Fibroblast of lung (primary cell): ENCODE measurements around the gene DIS3L2.

Source experiments
- EZH2 ChIP-seq: IDR thresholded peaks from 2 replicates; pipeline ENCODE4 v1.5.1; 2012; ENCODE audit warnings: low read length, control low read depth, mild to moderate bottlenecking; ENCODE audit errors: missing control alignments
- TF ChIP-seq, protein P1 (sequence below), 2 donors: IDR thresholded peaks in 1 of 2; conservative IDR thresholded peaks in 1 of 2; 1 replicate in 1 of 2; 2 replicates in 1 of 2; pipeline ENCODE4 v1.5.1; 2011 to 2012; ENCODE audit warnings: low read length in 2 of 2, control low read depth in 1 of 2, inconsistent platforms in 1 of 2, low read depth in 1 of 2, mild to moderate bottlenecking in 1 of 2

DNA sequence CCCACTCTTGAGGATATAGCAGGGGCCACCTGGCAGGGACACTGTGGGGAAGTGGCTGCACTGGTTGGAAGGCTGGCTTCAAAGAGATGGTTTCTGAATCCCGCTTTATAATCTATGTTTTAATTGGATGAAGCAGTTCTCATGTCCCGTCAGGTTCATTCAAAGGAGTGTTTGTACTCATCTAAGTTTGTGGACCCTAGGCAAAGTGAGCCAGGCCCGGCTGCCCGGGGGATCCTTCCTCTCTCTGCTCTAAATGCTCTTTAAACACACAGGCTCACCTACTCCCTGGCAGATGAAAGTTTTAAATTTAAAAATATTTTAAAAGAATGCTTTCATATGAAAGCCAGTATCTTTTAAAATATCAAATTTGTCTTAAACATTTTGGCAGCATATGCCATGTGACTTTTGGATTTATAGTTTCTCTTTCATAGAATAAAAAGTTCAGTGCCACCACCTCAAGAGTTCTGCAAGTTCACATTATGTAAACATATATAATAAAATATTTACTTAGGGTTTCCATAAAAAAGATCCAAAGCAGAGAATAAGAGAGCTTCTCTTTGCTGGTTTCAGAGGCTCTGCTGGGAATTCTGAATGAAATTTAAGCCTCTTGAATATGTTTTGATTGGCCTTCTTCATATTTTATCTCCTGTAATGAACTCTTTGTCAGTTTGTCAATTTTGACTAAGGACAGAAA, 273.6 kb downstream of the DIS3L2 start:
- TF ChIP-seq, protein P1, sequence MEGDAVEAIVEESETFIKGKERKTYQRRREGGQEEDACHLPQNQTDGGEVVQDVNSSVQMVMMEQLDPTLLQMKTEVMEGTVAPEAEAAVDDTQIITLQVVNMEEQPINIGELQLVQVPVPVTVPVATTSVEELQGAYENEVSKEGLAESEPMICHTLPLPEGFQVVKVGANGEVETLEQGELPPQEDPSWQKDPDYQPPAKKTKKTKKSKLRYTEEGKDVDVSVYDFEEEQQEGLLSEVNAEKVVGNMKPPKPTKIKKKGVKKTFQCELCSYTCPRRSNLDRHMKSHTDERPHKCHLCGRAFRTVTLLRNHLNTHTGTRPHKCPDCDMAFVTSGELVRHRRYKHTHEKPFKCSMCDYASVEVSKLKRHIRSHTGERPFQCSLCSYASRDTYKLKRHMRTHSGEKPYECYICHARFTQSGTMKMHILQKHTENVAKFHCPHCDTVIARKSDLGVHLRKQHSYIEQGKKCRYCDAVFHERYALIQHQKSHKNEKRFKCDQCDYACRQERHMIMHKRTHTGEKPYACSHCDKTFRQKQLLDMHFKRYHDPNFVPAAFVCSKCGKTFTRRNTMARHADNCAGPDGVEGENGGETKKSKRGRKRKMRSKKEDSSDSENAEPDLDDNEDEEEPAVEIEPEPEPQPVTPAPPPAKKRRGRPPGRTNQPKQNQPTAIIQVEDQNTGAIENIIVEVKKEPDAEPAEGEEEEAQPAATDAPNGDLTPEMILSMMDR (conservative IDR thresholded peaks at IDR 0.05 in 1 of 2, IDR thresholded peaks at IDR 0.05 in 1 of 2; ENCODE audit: low read depth in 1 of 2, low read length in 2 of 2): no peak
- TF ChIP-seq EZH2: no peak
